Measurements from ENCODE around the gene TMEM271.

The TMEM271 gene

GRCh38 chr4:571838-572572, 4.1 kb downstream of the TMEM271 start:
- no peak for TF ChIP-seq ZNF8 (CRISPR knock-in tag; IDR thresholded peaks at IDR 0.05)
- TF ChIP-seq TOX (CRISPR knock-in tag; IDR thresholded peaks at IDR 0.05; ENCODE audit: borderline replicate concordance) = no peak
- no peak for TF ChIP-seq GLIS3 (CRISPR knock-in tag; IDR thresholded peaks at IDR 0.05)
- TF ChIP-seq ARNTL (CRISPR knock-in tag; IDR thresholded peaks at IDR 0.05; ENCODE audit: borderline replicate concordance, low read depth) = no peak
- no peak for TF ChIP-seq PPARA (CRISPR knock-in tag; IDR thresholded peaks at IDR 0.05; ENCODE audit: borderline replicate concordance)
- no peak for TF ChIP-seq ZC3H10 (CRISPR knock-in tag; IDR thresholded peaks at IDR 0.05)
- TF ChIP-seq CSRNP3 (CRISPR knock-in tag; IDR thresholded peaks at IDR 0.05) = no peak
- TF ChIP-seq TSHZ2 (CRISPR knock-in tag; IDR thresholded peaks at IDR 0.05) = no peak
- no peak for TF ChIP-seq ZFP30 (CRISPR knock-in tag; IDR thresholded peaks at IDR 0.05)
- no peak for TF ChIP-seq ZNF70 (CRISPR knock-in tag; IDR thresholded peaks at IDR 0.05)
- no peak for ATAC-seq

- ATAC-seq = no peak
- TF ChIP-seq RARB (CRISPR knock-in tag; IDR thresholded peaks at IDR 0.05) (no peak), CSRNP3 (CRISPR knock-in tag; IDR thresholded peaks at IDR 0.05) (no peak), ZNF565 (CRISPR knock-in tag; conservative IDR thresholded peaks at IDR 0.05; ENCODE audit: low read depth) (no peak), ZFP30 (CRISPR knock-in tag; IDR thresholded peaks at IDR 0.05) (no peak), OSR1 (CRISPR knock-in tag; IDR thresholded peaks at IDR 0.05) (no peak), PATZ1 (CRISPR knock-in tag; IDR thresholded peaks at IDR 0.05; ENCODE audit: borderline replicate concordance) (no peak), CREB5 (CRISPR knock-in tag; IDR thresholded peaks at IDR 0.05; ENCODE audit: low read depth) (no peak)
Observed at GRCh38 chr4:570754-571153, 5.3 kb downstream of the TMEM271 start.

- ATAC-seq = no peak
- TF ChIP-seq ZFP3 (CRISPR knock-in tag; IDR thresholded peaks at IDR 0.05) (no peak), CREB5 (CRISPR knock-in tag; IDR thresholded peaks at IDR 0.05; ENCODE audit: low read depth) (no peak), POU6F1 (CRISPR knock-in tag; IDR thresholded peaks at IDR 0.05; ENCODE audit: borderline replicate concordance, low read depth) (no peak), ZNF565 (CRISPR knock-in tag; conservative IDR thresholded peaks at IDR 0.05; ENCODE audit: low read depth) (no peak), TOX (CRISPR knock-in tag; IDR thresholded peaks at IDR 0.05; ENCODE audit: borderline replicate concordance) (no peak), RARB (CRISPR knock-in tag; IDR thresholded peaks at IDR 0.05) (no peak), ISL1 (CRISPR knock-in tag; IDR thresholded peaks at IDR 0.05) (no peak), CSDC2 (CRISPR knock-in tag; IDR thresholded peaks at IDR 0.05) (no peak), BACH2 (CRISPR knock-in tag; IDR thresholded peaks at IDR 0.05; ENCODE audit: borderline replicate concordance) (no peak), OSR1 (CRISPR knock-in tag; IDR thresholded peaks at IDR 0.05) (no peak), TSHZ2 (CRISPR knock-in tag; IDR thresholded peaks at IDR 0.05) (no peak), PPARA (CRISPR knock-in tag; IDR thresholded peaks at IDR 0.05; ENCODE audit: borderline replicate concordance) (no peak), ZC3H10 (CRISPR knock-in tag; IDR thresholded peaks at IDR 0.05) (no peak), ZNF8 (CRISPR knock-in tag; IDR thresholded peaks at IDR 0.05) (no peak)
Observed at GRCh38 chr4:569958-570667, 6.0 kb downstream of the TMEM271 start.

Measured in SK-N-SH treated with all-trans-retinoic acid at 6 μM for 48 hours (cell line).